MM.1S (cell line): Measurements from ENCODE around the gene SMR3A.

ENCODE experiments used
- DNase-seq: peaks from one replicate; pipeline ENCODE4 v3.0.0-alpha.2; 2015
- H2AFZ ChIP-seq: fragments of 300-600 bp; sonication (generic); 2 replicates; pipeline ENCODE4 v1.6.0; 2016; ENCODE audit warnings: antibody characterized with exemption, low read length
- H3F3A ChIP-seq: fragments of 300-600 bp; sonication (generic); 2 replicates; pipeline ENCODE4 v1.6.1; 2016; ENCODE audit warnings: mild to moderate bottlenecking, antibody characterized with exemption, low read length, moderate library complexity, mixed read lengths; ENCODE audit not compliant: insufficient read depth
- H3K27ac ChIP-seq: fragments of 300-600 bp; sonication (generic); 2 replicates; pipeline ENCODE4 v1.5.1; 2016; ENCODE audit warnings: mild to moderate bottlenecking, low read length
- H3K27me3 ChIP-seq: fragments of 300-600 bp; sonication (generic); replicated peaks from 2 replicates; pipeline ENCODE4 v1.6.0; 2016; ENCODE audit warnings: low read length; ENCODE audit not compliant: insufficient read depth
- H3K36me3 ChIP-seq: fragments of 300-600 bp; sonication (generic); replicated peaks from 2 replicates; pipeline ENCODE4 v1.6.1; 2016; ENCODE audit warnings: mild to moderate bottlenecking, low read length, mixed read lengths; ENCODE audit not compliant: insufficient read depth
- H3K4me1 ChIP-seq: fragments of 300-600 bp; sonication (generic); 2 replicates; pipeline ENCODE4 v1.6.1; 2016; ENCODE audit warnings: low read length, mixed read lengths
- H3K4me2 ChIP-seq: fragments of 300-600 bp; sonication (generic); 2 replicates; pipeline ENCODE4 v1.6.0; 2016; ENCODE audit warnings: low read depth, low read length
- H3K4me3 ChIP-seq: fragments of 300-600 bp; sonication (generic); 2 replicates; pipeline ENCODE4 v1.5.1; 2016; ENCODE audit warnings: low read length, mixed read lengths
- H3K79me2 ChIP-seq: fragments of 300-600 bp; sonication (generic); 2 replicates; pipeline ENCODE4 v1.6.1; 2016; ENCODE audit warnings: mixed run types, low read length, mixed read lengths
- H3K9ac ChIP-seq: fragments of 300-600 bp; sonication (generic); 2 replicates; pipeline ENCODE4 v1.6.1; 2016; ENCODE audit warnings: low read length, mixed read lengths
- H3K9me2 ChIP-seq: fragments of 300-600 bp; sonication (generic); replicated peaks from 2 replicates; pipeline ENCODE4 v1.6.1; 2016; ENCODE audit warnings: mild to moderate bottlenecking, low read length, mixed read lengths; ENCODE audit not compliant: insufficient read depth
- H3K9me3 ChIP-seq: fragments of 300-600 bp; sonication (generic); replicated peaks from 2 replicates; pipeline ENCODE4 v1.6.1; 2016; ENCODE audit warnings: mild to moderate bottlenecking, low read length, mixed read lengths; ENCODE audit not compliant: insufficient read depth
- H4K20me1 ChIP-seq: fragments of 300-600 bp; sonication (generic); 2 replicates; pipeline ENCODE4 v1.6.1; 2016; ENCODE audit warnings: mild to moderate bottlenecking, low read length, moderate library complexity, mixed read lengths; ENCODE audit not compliant: insufficient read depth
- CTCF ChIP-seq: fragments of 300-600 bp; sonication (generic); IDR thresholded peaks from 2 replicates; pipeline ENCODE4 v1.5.1; 2016; ENCODE audit warnings: antibody characterized with exemption, low read length, mixed read lengths
- EZH2 ChIP-seq: fragments of 300-600 bp; sonication (generic); optimal IDR thresholded peaks from 2 replicates; pipeline ENCODE3; 2017; ENCODE audit warnings: low read depth, mild to moderate bottlenecking, antibody characterized with exemption, low read length, mixed read lengths
- EZH2phosphoT487 ChIP-seq: fragments of 300-600 bp; sonication (generic); IDR thresholded peaks from 2 replicates; pipeline ENCODE4 v1.6.1; 2018; ENCODE audit warnings: antibody characterized with exemption, low read length

The SMR3A gene

GRCh38 chr4:70359115-70359661 lies 1.4 kb upstream of the SMR3A start:
- no peak overlapping the region for H3K27ac ChIP-seq
- DNase-seq = no peak
- no peak overlapping the region for H3K4me2 ChIP-seq
- no peak overlapping the region for H3K4me3 ChIP-seq
- H2AFZ ChIP-seq = no peak overlapping the region
- no peak overlapping the region for H3K9ac ChIP-seq
- TF ChIP-seq EZH2 (no peak), EZH2phosphoT487 (no peak), CTCF (no peak)
- H3K79me2 ChIP-seq = no peaks in the 10 kb centered on the region
- no peaks in the 10 kb centered on the region for H3K4me1 ChIP-seq
- H3F3A ChIP-seq = no peaks in the 10 kb centered on the region
- no peaks in the 10 kb centered on the region for H3K9me2 ChIP-seq
- H3K36me3 ChIP-seq = no peaks in the 10 kb centered on the region
- no peaks in the 10 kb centered on the region for H3K9me3 ChIP-seq
- H3K27me3 ChIP-seq = no peaks in the 10 kb centered on the region
- no peaks in the 10 kb centered on the region for H4K20me1 ChIP-seq

GRCh38 chr4:70364002-70364401 lies 3.4 kb downstream of the SMR3A start:
- Histone ChIP-seq H3K27me3 (no peaks in the 10 kb centered on the region), H3K9ac (no peak overlapping the region), H3K4me1 (no peaks in the 10 kb centered on the region), H3K79me2 (no peaks in the 10 kb centered on the region), H3K9me3 (no peaks in the 10 kb centered on the region), H3K36me3 (no peaks in the 10 kb centered on the region), H3K4me2 (peak overlapping the region; percentile 1; the same call in 1 of the 2 replicates), H3F3A (no peaks in the 10 kb centered on the region), H4K20me1 (no peaks in the 10 kb centered on the region), H3K9me2 (no peaks in the 10 kb centered on the region), H3K27ac (no peak overlapping the region), H2AFZ (no peak overlapping the region), H3K4me3 (no peak overlapping the region)
- TF ChIP-seq CTCF (no peak), EZH2phosphoT487 (no peak), EZH2 (no peak)
- DNase-seq = peak; percentile 16

GRCh38 chr4:70365479-70365878 lies 4.9 kb downstream of the SMR3A start:
- Histone ChIP-seq H3F3A (no peaks in the 10 kb centered on the region), H3K9me2 (no peaks in the 10 kb centered on the region), H4K20me1 (no peaks in the 10 kb centered on the region), H3K9ac (no peak overlapping the region), H3K9me3 (no peaks in the 10 kb centered on the region), H3K4me3 (no peak overlapping the region), H3K27me3 (no peaks in the 10 kb centered on the region), H3K79me2 (no peaks in the 10 kb centered on the region), H2AFZ (no peak overlapping the region), H3K36me3 (no peaks in the 10 kb centered on the region), H3K4me1 (no peaks in the 10 kb centered on the region), H3K27ac (no peak overlapping the region), H3K4me2 (no peak overlapping the region)
- no peak for DNase-seq
- no peak for TF ChIP-seq CTCF
- TF ChIP-seq EZH2phosphoT487 = no peak
- TF ChIP-seq EZH2 = no peak
